OCI-LY1 (cell line): ENCODE results near the gene WDR35.

Experiments
- CTCF ChIP-seq: fragments of 200-600 bp; sonication (generic), shearing (Covaris generic); IDR thresholded peaks from 2 replicates; pipeline ENCODE4 v1.5.1; 2017; ENCODE audit warnings: mild to moderate bottlenecking, antibody characterized with exemption, low read length, moderate library complexity, mixed read lengths
- EZH2 ChIP-seq: fragments of 200-600 bp; sonication (generic), shearing (Covaris generic); IDR thresholded peaks from 2 replicates; pipeline ENCODE4 v1.8.0; 2017; ENCODE audit warnings: borderline replicate concordance, mixed run types, mild to moderate bottlenecking, antibody characterized with exemption, low read length, moderate library complexity, mixed read lengths

GRCh38 chr2:20034218-20034617 lies 44.3 kb upstream of the WDR35 start:
- TF ChIP-seq CTCF (no peak), EZH2 (no peak)
